ENCODE results near the gene CARMIL3.

DNA sequence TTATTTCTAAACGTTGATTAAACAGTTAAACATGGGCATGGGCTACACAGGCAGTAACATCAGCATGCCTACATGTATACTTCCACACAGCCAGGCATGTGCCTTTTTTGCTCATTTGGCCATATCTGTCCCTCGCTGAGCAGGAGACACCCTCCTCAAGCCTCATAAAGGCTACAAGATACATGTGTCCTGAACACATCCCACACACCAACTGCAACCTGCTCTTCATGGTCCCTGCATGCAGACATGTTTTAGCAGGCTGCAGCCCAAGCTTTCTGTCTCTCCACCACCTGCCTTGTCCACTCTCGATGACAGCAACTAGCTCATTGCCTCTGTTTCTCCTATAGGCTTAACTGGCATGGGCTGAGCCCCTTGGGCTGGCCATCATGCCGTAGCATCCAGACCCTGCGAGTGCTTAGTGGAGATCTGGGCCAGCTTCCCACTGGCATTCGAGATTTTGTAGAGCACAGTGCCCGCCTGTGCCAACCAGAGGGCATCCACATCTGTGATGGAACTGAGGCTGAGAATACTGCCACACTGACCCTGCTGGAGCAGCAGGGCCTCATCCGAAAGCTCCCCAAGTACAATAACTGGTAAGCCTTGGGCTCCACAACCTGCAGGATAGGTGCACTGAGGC lies 44.9 kb downstream of the CARMIL3 start:
- TF ChIP-seq GATA2 (IDR thresholded peaks at IDR 0.05; ENCODE audit: low read depth, low read length) (no peak), GATA3 (IDR thresholded peaks at IDR 0.05; ENCODE audit: low read depth, low read length) (no peak)
